NCI-H1930 (cell line): ENCODE data around the gene FNIP2.
"Not testable (repeated sequence)": the region's sequence is repeated elsewhere in the genome, so short reads cannot be mapped to it uniquely, and the experiment has no call there.

Experiments
- DNase-seq, 2 experiments: peaks; one replicate each; lab custom pipeline; 2025; lab: John Stamatoyannopoulos, UW

Gene FNIP2

GRCh38 chr4:158814636-158815330, 46.0 kb downstream of the FNIP2 start:
- DNase-seq: no peak

- no peak for DNase-seq
Measured at GRCh38 chr4:158816955-158817354, 48.1 kb downstream of the FNIP2 start.

GRCh38 chr4:158817562-158818296, 48.9 kb downstream of the FNIP2 start:
- no peak for DNase-seq

- DNase-seq: no peak
Measured at GRCh38 chr4:158818560-158819140, 49.8 kb downstream of the FNIP2 start.

- no peak for DNase-seq
Measured at GRCh38 chr4:158819942-158820786, 51.3 kb downstream of the FNIP2 start.

- DNase-seq: no peak
Measured at GRCh38 chr4:158821228-158821971, 52.6 kb downstream of the FNIP2 start.

GRCh38 chr4:158822348-158822747, 53.5 kb downstream of the FNIP2 start:
- DNase-seq: no peak

- no peak for DNase-seq
Measured at GRCh38 chr4:158823461-158823873, 54.6 kb downstream of the FNIP2 start.

GRCh38 chr4:158824425-158825274, 55.8 kb downstream of the FNIP2 start:
- DNase-seq: no peak

- DNase-seq: no peak
Measured at GRCh38 chr4:158825433-158826036, 56.7 kb downstream of the FNIP2 start.

GRCh38 chr4:158826057-158826456, 57.2 kb downstream of the FNIP2 start:
- no peak for DNase-seq

- no peak for DNase-seq
Measured at GRCh38 chr4:158826882-158827281, 58.1 kb downstream of the FNIP2 start.

- no peak for DNase-seq
Measured at GRCh38 chr4:158827543-158827981, 58.7 kb downstream of the FNIP2 start.

GRCh38 chr4:158828151-158828550, 59.3 kb downstream of the FNIP2 start:
- DNase-seq: not testable (repeated sequence)

- DNase-seq: no peak
Measured at GRCh38 chr4:158829254-158829653, 60.4 kb downstream of the FNIP2 start.

- DNase-seq: no peak
Measured at GRCh38 chr4:158833602-158834001, 64.8 kb downstream of the FNIP2 start.

GRCh38 chr4:158835226-158836001, 66.6 kb downstream of the FNIP2 start:
- DNase-seq: no peak

- DNase-seq: no peak
Measured at GRCh38 chr4:158836002-158836369, 67.2 kb downstream of the FNIP2 start.

- DNase-seq: no peak
Measured at GRCh38 chr4:158836828-158837449, 68.1 kb downstream of the FNIP2 start.
